Lung (tissue), 12 donors: Measurements from ENCODE around the gene AARS2. TPM values are rescaled to one million over a fixed set of nuclear protein-coding genes. Genes with fewer than 3 reads are reported as not detected.

ENCODE experiments used
- ATAC-seq: fragments of 200-7000 bp; cut with Tn5 transposase; one replicate; pipeline ENCODE4 v1.9.1; 2020; ENCODE audit warnings: moderate number of reproducible peaks; ENCODE audit not compliant: insufficient read depth, low FRiP score
- DNase-seq, 3 donors: peaks; one replicate each; pipeline ENCODE4 v3.0.0-alpha.2; 2013 to 2017
- H3K27ac ChIP-seq, 2 donors: one replicate each; pipeline ENCODE4 v1.5.1; 2013; ENCODE audit warnings: mild to moderate bottlenecking in 2 of 2, moderate library complexity in 2 of 2, control low read depth in 1 of 2, inconsistent platforms in 1 of 2, low read depth in 1 of 2, low read length in 1 of 2
- H3K27me3 ChIP-seq, 3 donors: one replicate each; pipeline ENCODE4 v1.5.1; 2013; ENCODE audit warnings: low read length in 2 of 3; ENCODE audit not compliant: control insufficient read depth in 3 of 3, insufficient read depth in 3 of 3
- H3K36me3 ChIP-seq, 4 donors: one replicate each; pipeline ENCODE4 v1.5.1; 2013; ENCODE audit warnings: low read length in 4 of 4, mild to moderate bottlenecking in 1 of 4, moderate library complexity in 1 of 4; ENCODE audit not compliant: control insufficient read depth in 4 of 4, insufficient read depth in 4 of 4
- H3K4me1 ChIP-seq, 5 donors: one replicate each; pipeline ENCODE4 v1.5.1; 2013; ENCODE audit warnings: low read length in 5 of 5, mild to moderate bottlenecking in 2 of 5, moderate library complexity in 1 of 5; ENCODE audit not compliant: control insufficient read depth in 5 of 5, insufficient read depth in 5 of 5
- H3K4me3 ChIP-seq: one replicate; pipeline ENCODE4 v1.5.1; 2013; ENCODE audit warnings: mild to moderate bottlenecking, control low read depth, moderate library complexity
- H3K9ac ChIP-seq, 2 donors: one replicate each; pipeline ENCODE4 v1.5.1; 2013; ENCODE audit warnings: low read length in 2 of 2, control low read depth in 1 of 2; ENCODE audit not compliant: insufficient read depth in 1 of 2
- H3K9me3 ChIP-seq, 4 donors: one replicate each; pipeline ENCODE4 v1.5.1; 2013; ENCODE audit warnings: low read length in 3 of 4, mild to moderate bottlenecking in 1 of 4, moderate library complexity in 1 of 4; ENCODE audit not compliant: control insufficient read depth in 4 of 4, insufficient read depth in 3 of 4
- CTCF ChIP-seq: IDR thresholded peaks from 2 replicates; pipeline ENCODE4 v1.5.1; 2012; ENCODE audit warnings: mild to moderate bottlenecking; ENCODE audit errors: control extremely low read depth, extremely low read depth
- WGBS, 2 donors: extraction: QIAGEN DNeasy Blood & Tissue Kit; methylation state at CpG; one replicate each; pipeline ENCODE4 v1.1.7; 2013; 5-methylcytosine and 5-hydroxymethylcytosine counted together
- polyA plus RNA-seq, 2 donors: library from polyadenylated mRNA; stranded (reverse); fragments of 200-250 nt; gene quantifications; one replicate each; pipeline ENCODE4 v1.2.1, GENCODE V29; 2013
- total RNA-seq, 2 donors: library from RNA; depleted of rRNA in 1 of 2; stranded (reverse); fragments of >200 nt in 1 of 2; gene quantifications; one replicate each; pipeline ENCODE4 v1.2.1, GENCODE V29; 2014 to 2021
- donor health status: control.
- donor health status: control.
- donor health status: Bipolar disorder and iron deficiency.
- donor health status: healthy.
- donor health status: DM: yes; HTN: yes; CAD: no.

AARS2 gene
- total and polyA plus RNA-seq, 4 donors = 4.8 to 13.7 (median 9.4) TPM

GRCh38 chr6:44341095-44341890 lies 28.1 kb upstream of the AARS2 start:
- H3K27me3 ChIP-seq = peaks cover 0 to 51% (median 39%) of the 10 kb centered on the region in 3 donors
- ATAC-seq = no peak
- H3K9ac ChIP-seq = no peak overlapping the region
- WGBS, 2 donors = 68 to 70% methylated on average over 8 of the region's 8 CpGs
- H3K9me3 ChIP-seq = no peaks in the 10 kb centered on the region
- no peak overlapping the region for H3K27ac ChIP-seq
- DNase-seq = no peak
- H3K4me3 ChIP-seq = no peak overlapping the region
- TF ChIP-seq CTCF = no peak
- H3K4me1 ChIP-seq = peaks cover 0 to 7% (median 4%) of the 10 kb centered on the region in 5 donors
- H3K36me3 ChIP-seq = no peaks in the 10 kb centered on the region

- Histone ChIP-seq H3K4me1 (peaks cover 0 to 7% (median 4%) of the 10 kb centered on the region in 5 donors), H3K36me3 (no peaks in the 10 kb centered on the region), H3K27ac (no peak overlapping the region), H3K4me3 (no peak overlapping the region), H3K9ac (no peak overlapping the region), H3K27me3 (peaks cover 0 to 43% (median 32%) of the 10 kb centered on the region in 3 donors), H3K9me3 (no peaks in the 10 kb centered on the region)
- 64 to 75% methylated on average over 7 of the region's 7 CpGs for WGBS, 2 donors
- no peak for TF ChIP-seq CTCF
- DNase-seq = no peak
- ATAC-seq = no peak
These were observed 26.8 kb upstream of the AARS2 start for GRCh38 chr6:44339763-44340625.

- no peak for TF ChIP-seq CTCF
- Histone ChIP-seq H3K9me3 (no peaks in the 10 kb centered on the region), H3K4me3 (no peak overlapping the region), H3K9ac (no peak overlapping the region), H3K27me3 (peaks cover 0 to 36% (median 25%) of the 10 kb centered on the region in 3 donors), H3K4me1 (peaks cover 0 to 7% (median 4%) of the 10 kb centered on the region in 5 donors), H3K36me3 (no peaks in the 10 kb centered on the region), H3K27ac (no peak overlapping the region)
- DNase-seq (no peak), ATAC-seq (no peak)
- 77 to 88% methylated on average over 5 of the region's 5 CpGs for WGBS, 2 donors
These were observed 26.2 kb upstream of the AARS2 start for GRCh38 chr6:44339301-44339700.
